ENCODE measurements around the gene ATG14. TPM values are rescaled to one million over a fixed set of nuclear protein-coding genes. Genes with fewer than 3 reads are reported as not detected.

ATG14 gene
- total RNA-seq, 1 donor from 2014 or later, result 11.1 TPM

GRCh38 chr14:55318694-55319093, 92.9 kb downstream of the ATG14 start:
- Mint-ChIP-seq H3K36me3 (ENCODE audit: low read depth) (peaks cover 2% of the 10 kb centered on the region), H3K9me3 (ENCODE audit: low read depth) (no peaks in the 10 kb centered on the region), H3K4me3 (ENCODE audit: unreplicated experiment) (no peak overlapping the region), H3K27me3 (ENCODE audit: low read depth) (no peaks in the 10 kb centered on the region), H3K4me1 (ENCODE audit: low read depth) (peaks cover 8% of the 10 kb centered on the region), H3K27ac (ENCODE audit: unreplicated experiment) (no peak overlapping the region)
- TF ChIP-seq, protein P1, sequence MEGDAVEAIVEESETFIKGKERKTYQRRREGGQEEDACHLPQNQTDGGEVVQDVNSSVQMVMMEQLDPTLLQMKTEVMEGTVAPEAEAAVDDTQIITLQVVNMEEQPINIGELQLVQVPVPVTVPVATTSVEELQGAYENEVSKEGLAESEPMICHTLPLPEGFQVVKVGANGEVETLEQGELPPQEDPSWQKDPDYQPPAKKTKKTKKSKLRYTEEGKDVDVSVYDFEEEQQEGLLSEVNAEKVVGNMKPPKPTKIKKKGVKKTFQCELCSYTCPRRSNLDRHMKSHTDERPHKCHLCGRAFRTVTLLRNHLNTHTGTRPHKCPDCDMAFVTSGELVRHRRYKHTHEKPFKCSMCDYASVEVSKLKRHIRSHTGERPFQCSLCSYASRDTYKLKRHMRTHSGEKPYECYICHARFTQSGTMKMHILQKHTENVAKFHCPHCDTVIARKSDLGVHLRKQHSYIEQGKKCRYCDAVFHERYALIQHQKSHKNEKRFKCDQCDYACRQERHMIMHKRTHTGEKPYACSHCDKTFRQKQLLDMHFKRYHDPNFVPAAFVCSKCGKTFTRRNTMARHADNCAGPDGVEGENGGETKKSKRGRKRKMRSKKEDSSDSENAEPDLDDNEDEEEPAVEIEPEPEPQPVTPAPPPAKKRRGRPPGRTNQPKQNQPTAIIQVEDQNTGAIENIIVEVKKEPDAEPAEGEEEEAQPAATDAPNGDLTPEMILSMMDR (IDR thresholded peaks at IDR 0.05), result no peak
- DNase-seq (ENCODE audit: low spot score), result no peak

DNA sequence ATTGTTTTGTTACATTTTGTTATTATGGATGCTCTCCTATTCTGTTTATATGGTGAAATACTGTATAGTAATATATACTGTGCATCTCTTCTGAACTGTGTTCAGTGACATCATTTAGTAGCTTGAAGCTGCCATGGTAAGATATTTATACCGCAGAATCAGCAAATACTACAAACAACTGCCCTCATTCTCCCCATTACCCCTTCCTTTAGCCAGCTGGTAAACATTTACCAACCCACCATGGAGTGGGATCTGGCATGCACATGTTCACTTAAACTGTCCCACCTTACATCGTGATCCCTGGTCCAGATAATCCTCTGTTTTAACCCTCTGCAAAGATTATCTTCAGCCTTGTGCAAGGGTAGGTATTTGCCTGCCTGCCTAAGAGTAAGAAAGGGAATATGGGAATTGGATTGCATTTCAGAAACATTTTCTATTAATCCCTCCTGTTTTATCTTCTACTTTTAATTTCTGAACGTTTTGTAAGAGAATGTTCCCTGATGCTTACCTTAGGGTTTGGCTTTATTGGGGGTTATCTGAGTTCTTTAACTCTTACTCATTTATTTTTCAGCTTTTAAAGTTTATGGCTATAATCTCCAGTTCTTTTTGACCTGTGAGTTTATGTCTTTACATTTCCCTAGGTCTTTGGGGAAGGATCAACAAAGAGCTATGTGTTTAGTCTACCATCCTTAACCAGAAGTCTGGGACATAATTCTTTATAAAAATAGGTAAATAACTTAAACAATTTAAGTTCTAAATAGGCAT, 93.9 kb downstream of the ATG14 start:
- TF ChIP-seq, protein P1 (IDR thresholded peaks at IDR 0.05), result no peak
- peaks cover 8% of the 10 kb centered on the region for H3K36me3 Mint-ChIP-seq (ENCODE audit: low read depth)
- H3K27me3 Mint-ChIP-seq (ENCODE audit: low read depth), result no peaks in the 10 kb centered on the region
- H3K27ac Mint-ChIP-seq (ENCODE audit: unreplicated experiment), result no peak overlapping the region
- no peak overlapping the region for H3K4me3 Mint-ChIP-seq (ENCODE audit: unreplicated experiment)
- no peaks in the 10 kb centered on the region for H3K9me3 Mint-ChIP-seq (ENCODE audit: low read depth)
- DNase-seq (ENCODE audit: low spot score), result no peak
- peaks cover 8% of the 10 kb centered on the region for H3K4me1 Mint-ChIP-seq (ENCODE audit: low read depth)

DNA sequence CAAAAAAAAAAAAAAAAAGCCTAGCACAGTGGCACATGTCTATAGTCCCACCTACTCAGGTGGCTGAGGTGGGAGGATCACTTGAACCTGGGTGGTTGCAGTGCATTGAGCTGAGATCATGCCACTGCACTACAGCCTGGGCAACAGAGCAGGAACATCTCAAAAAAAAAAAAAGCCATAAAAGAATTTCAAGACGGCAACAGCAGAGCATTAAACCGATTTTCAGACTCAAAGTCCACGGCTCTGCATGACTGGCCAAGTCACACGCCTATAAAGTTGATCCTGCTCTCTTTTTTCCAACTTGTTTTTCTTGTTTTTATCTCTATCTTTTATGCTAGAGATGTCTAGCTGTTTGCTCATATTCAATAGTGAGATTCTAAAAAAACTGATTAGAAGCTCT, 95.1 kb downstream of the ATG14 start:
- DNase-seq (ENCODE audit: low spot score), result no peak
- H3K4me1 Mint-ChIP-seq (ENCODE audit: low read depth), result peaks cover 8% of the 10 kb centered on the region
- H3K9me3 Mint-ChIP-seq (ENCODE audit: low read depth), result no peaks in the 10 kb centered on the region
- peaks cover 8% of the 10 kb centered on the region for H3K36me3 Mint-ChIP-seq (ENCODE audit: low read depth)
- no peak overlapping the region for H3K27ac Mint-ChIP-seq (ENCODE audit: unreplicated experiment)
- H3K4me3 Mint-ChIP-seq (ENCODE audit: unreplicated experiment), result no peak overlapping the region
- H3K27me3 Mint-ChIP-seq (ENCODE audit: low read depth), result no peaks in the 10 kb centered on the region
- TF ChIP-seq, protein P1 (IDR thresholded peaks at IDR 0.05), result no peak

Other genes with a start within 250 kb of the ATG14 start
- gene DLGAP5, start 220.2 kb downstream of the ATG14 start, total RNA-seq, result 3.6 to 9.4 TPM (median 8.8 TPM) in 3 replicates
- gene FBXO34, start 140.4 kb downstream of the ATG14 start, total RNA-seq, result 16.2 to 18.9 TPM (median 18.2 TPM) in 3 replicates
- gene TBPL2, start 28.8 kb upstream of the ATG14 start, total RNA-seq, result not detected in 3 replicates
- gene KTN1, start 168.4 kb upstream of the ATG14 start, total RNA-seq, result 129 to 148 TPM (median 137 TPM) in 3 replicates

Data from chondrocyte (in vitro differentiated cells).